HG02852 (cell line): Measurements from ENCODE around the gene ATL2.
"Not testable (repeated sequence)": the region's sequence is repeated elsewhere in the genome, so short reads cannot be mapped to it uniquely, and the experiment has no call there.

Source experiments
- ATAC-seq: cut with Tn5 transposase; IDR thresholded peaks from one replicate; pipeline ENCODE4 v1.9.1; 2021; ENCODE audit warnings: mild to moderate bottlenecking, moderate library complexity; ENCODE audit not compliant: unreplicated experiment

ATL2 gene

DNA sequence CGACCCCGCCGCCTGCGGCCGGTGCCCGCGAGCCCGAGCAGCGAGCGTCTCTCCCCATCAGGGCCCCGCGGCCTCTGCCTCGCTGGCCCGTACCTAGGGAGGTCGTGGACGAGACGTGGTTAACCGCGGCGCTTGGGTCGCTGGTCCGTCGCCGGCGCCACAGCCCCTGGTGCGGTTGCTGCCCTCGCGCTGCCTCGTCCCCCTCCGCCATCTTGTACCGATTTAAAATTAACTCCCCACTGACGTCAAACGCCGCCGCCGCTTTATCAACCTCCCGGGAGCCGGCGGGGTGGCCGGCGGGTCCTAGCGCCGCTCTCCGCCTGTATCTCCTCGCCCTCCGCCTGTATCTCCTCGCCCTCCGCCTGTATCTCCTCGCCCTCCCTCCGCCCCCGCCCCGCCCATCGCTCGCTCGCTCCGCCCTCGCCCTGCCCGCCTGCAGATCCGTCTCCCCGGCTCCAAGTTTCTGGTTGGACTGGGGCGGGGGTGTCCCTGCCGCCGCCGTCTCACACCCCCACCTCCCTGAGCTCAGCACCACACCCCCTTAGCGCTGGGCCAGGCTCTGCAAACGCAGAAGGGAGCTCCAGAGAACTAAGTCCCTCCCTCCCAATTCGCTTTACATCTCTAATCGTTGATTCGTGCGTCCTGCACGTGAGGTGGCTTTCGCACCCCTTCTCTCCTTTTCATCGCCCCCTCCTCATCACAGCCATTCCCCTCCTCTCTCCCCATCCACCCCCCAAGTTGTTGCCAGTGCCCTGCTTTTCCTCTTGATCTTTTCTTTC is at the start of gene ATL2:
ATL2 (minus strand) TSS at position 224 of the 779 bp plus-strand sequence; CDS start at position 211, 13 bp downstream.
- ATAC-seq, result peak; percentile 84

DNA sequence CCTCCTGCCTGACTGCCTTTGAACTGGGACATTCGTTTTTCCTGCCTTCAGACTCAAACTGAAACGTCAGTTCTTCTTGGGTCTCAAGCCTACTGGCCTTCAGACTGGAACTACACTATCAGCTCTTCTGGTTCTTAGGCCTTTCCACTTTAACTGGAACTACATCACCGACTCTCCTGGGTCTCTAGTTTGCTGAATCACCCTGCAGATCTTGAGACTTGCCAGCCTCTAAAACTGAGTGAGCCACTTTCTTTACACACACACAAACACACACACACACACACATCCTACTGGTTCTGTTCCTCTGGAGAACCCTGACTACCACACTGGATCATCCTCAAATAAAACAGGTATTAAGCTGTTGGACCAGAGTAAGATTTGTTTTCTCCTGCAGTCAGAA is 46.7 kb upstream of the ATL2 start:
- ATAC-seq, result no peak

DNA sequence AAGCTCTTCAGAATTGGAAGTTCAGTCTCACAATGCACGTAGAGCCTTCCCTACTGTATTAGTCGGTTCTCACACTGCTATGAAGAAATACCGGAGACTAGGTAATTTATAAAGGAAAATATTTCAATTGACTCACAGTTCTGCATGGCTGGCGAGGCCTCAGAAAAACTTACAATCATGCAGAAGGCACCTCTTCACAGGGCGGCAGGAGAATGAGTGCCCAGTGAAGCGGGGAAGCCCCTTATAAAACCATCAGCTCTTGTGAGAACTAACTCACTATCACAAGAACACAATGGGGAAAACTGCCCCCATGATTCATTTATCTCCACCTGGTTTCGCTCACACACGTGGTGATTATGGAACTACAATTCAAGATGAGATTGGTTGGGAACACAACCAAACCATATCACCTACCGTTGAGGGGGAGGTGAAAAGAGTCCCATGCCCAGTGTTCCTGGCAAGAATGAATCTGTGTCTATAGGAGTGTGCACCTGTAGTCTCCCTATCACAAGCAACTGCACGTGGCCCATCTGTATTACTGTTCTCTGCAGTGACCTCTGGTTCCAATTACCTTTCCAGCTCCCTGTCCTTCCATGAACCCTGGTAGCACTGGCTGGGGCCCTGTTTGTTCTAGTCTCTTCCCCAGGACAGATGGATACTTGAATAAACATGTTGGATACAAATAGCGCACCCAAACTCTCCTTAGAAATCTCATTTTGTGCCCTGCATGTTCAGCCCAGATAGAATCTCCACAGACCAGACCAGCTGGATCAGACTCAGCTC is 44.4 kb upstream of the ATL2 start:
- no peak for ATAC-seq

DNA sequence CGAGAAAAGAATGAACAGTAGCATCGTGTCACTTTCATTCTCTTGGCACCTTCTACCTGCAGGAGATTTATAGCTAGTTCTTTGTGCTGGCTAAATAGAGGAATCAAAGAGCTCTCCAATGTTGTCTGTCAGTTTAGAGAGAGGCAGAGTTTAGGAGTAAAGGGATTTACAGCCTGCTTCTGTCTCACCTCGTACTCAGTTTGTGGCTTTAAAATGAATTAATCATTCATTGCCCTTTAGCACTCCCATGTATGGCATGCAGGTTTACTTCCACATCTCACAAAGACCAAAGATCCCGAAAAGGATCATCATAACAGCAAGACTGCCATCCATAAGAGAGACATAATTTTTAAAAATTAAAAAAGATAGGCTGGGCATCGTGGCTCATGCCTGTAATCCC is 42.4 kb upstream of the ATL2 start:
- no peak for ATAC-seq

DNA sequence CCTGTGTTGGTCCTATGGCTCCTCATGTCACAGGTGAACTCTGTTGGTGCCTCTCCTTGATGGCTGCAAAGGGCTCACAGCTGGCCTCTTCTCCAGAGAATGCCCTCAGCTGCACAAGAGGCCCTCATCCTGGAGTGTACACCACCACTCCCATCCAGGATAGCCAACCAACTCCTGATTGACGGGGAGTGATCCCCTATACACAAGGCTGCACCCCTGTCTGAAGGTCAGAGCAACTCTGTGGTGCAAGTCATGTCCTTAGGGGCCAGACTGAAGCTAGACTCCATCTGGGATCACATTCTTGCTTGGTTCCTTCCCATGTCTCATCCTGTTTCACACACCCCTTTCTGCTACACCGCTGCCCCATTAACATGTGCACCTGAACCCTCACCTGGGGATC is 41.7 kb upstream of the ATL2 start:
- no peak for ATAC-seq

DNA sequence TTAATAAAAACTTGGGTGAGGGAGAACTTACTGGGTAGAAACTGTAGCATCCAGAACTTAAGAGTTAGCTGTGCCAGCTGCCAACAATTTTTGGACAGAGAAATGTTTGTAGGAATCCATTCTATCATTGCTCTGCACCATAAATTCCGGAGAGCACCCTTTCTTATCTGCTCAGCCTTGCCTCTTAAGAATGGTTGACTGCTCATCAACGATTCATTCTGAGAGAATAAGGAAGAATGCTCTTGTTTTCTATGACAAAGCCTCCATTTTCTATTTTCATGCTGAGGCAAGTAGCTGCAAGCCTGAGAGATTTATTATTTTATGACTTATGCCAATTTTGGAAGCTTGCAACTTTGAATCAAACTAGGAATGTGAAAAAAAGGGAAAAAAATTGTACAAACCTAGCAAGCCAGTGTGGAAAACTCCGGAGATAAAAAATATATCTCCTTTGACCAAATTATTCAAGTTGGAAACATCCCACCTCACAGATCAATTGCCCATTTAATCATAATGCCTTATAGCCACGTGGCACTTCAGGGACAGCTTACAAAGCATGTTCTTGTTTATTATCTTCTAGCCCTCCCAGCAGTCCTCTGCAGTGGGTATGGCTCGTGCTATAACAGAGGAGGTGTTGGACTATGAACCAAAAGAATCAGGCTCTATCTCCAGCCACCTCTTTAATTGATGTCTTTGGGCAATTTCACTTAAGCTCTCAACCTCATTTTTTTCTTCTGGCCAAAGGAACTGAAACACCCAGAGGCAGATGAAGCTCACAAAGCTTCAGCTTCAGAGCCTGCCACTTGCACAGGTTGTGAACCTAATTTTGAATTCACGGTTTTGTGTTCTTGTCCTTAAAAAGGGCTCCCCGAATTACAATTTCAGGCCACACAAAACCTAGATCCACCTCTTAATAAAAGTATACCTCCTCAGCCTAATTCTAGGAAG is 40.9 kb upstream of the ATL2 start:
- ATAC-seq, result no peak

DNA sequence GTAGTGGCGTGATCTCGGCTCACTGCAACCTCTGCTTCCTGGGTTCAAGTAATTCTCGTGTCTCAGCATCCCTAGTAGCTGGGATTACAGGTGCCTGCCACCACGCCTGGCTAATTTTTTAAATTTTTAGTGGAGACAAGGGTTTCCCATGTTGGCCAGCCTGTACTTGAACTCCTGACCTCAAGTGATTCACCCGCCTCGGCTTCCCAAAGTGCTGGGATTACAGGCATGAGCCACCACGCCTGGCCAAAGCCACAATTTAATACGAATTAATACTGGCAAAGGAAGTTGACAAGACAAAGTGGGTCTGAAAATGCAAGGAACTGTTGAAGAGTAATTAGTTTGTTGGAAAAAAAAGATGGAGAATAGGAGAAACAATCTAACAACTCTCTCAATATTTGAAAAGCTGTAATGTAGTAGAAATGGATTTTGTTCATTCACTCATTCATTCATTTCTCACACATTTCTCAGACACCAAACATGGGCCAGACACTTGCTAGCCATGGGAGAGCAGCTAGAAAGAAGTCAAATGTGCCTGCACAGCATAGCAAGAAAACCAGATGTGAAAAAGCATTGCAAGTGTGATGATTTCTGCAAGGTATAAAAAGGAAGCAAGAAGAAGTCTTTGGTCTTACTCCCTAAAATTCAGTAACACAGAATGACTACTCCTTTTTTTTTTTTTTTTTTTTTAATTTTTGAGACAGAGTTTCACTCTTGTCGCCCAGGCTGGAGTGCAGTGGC is 39.4 kb upstream of the ATL2 start:
- ATAC-seq, result no peak

DNA sequence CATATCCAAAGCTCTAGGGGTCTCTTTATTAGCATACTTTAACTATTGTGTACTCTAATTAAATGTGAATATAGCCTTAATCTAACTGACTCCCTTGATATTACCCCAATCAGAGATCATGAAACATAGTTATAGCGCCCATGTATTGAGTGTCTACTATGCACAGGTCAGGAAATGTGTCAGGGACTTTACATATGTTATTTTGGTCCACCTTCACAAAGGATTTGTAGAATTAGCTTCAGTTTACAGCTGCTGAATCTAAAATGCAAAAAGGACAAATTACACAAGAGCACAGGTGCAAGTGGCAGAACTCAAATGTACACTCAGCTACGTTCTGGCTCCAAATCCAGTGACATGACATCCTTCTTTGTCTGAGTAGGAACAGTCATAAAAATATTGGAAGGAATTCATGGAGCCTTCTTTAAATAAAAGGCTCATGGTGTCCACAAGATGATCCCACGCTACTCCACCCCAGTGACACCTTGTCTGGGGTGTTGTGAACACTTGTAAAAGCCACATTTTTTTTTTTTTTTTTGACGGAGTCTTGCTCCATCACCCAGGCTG is 38.7 kb upstream of the ATL2 start:
- no peak for ATAC-seq

DNA sequence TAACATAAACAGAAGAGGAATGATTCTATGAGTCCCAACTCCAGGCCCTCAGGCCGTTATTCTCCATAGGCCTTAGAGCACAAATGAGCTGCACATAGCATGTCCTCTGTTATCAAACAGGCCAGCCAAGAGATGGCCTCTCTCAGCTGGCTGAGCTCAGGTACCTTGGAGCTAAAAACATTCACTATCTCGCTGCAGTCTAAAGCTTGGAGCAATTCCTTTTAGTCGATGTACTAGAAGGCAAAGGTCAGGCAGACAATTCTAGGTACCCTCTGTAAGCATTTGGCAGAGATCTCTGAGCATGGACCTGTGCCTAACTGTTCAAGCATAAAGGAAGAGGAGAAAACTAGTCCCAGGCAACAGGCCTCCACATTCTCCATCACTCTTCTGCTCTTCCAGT is 38.0 kb upstream of the ATL2 start:
- no peak for ATAC-seq

DNA sequence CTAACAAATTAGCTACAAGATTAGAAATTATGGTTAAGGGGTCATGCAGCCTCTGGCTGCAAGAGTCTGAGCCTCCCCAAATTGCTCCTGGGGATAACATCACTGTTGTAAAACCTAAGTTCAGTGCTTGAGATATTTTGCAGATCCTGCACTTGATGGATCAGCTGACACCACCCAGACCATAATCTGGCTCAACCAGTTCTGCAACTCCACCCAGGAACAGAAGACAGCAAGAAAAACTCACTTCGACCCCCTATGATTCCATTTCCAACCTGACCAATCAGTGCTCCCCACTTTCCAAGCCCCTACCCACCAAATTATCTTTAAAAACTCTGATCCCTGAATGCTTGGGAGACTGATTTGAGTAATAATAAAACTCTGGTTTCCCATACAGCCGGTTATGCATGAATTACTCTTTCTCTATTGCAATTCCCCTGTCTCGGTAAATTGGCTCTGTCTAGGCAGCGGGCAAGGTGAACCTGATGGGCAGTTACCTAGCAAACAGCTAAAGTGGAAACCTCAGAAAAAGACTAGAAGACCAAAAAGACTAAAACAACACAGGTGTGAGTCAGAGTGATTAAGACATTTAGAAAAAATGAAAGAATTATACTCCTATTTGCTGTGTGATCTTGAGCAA is 35.3 kb upstream of the ATL2 start:
- ATAC-seq, result not testable (repeated sequence)

DNA sequence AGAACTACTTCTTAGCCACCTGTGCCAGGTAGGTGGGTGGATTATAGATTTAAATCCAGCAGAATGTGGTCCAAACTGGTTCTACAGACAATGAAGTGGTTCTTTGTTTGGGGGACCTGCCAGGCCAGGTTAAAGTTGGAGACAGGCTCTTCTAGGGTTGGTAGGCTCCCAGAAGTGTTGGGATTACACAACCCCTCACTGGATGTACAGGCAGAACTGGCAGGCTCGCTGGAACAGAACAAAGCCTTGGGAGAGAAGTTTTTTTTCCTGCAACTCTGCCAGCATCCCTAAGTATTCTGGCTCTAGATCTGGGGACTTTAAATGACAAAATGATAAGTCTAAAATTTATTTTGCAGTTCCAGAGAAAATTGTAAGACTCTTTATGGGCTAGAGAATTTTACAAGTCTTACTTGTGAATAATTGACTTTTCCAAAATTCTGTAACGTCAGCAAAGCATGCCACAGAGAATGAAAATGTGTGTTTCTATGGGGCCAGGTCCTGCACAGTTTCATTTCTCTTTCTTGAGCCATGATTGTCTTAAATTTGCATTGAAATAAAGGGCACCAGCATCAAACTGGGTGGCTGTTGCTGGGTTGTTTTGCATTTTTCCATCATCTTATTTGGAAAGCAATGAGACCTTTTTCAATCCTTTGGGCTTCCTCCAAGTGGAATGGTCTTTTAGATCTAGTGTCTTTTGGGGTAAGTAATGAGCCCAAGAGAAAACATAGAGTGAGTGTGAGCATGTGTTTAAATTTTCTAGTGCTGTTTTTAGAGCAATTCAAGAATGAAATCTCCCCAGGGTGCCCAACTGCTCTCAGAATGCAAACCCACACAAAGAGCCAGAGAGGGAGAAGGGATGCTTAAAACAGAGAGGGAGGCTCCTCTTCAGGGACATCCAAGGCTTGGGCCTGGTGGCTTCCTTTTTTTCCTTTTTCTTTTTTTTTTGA is 32.4 kb upstream of the ATL2 start:
- peak; percentile 56 for ATAC-seq

DNA sequence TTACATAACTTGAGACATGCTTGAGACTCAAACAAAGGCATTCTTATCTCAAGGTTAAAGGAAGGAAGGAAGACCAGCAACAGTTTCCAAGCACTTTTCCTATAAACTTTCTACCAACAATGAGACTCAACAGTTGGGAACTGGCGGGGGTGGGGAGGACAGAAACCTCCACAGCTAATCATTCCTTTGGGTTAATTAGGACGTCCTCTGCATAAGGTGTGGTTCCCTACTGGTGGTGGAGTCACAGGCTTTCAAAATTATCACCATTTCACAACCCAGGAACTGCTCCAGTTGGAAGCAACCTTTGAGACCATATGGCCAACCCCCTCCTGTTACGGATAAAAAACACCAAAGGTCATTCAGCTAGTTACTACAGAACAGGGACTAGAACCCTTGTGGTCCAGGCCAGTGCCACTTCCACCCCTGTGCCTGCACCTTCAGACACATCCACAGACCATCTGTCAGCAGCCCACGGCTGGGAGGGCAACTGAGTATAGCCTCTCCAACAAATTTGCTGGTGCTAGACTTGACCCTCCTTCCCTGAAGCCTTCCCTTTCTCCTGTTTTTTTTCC is 30.1 kb upstream of the ATL2 start:
- ATAC-seq, result no peak

DNA sequence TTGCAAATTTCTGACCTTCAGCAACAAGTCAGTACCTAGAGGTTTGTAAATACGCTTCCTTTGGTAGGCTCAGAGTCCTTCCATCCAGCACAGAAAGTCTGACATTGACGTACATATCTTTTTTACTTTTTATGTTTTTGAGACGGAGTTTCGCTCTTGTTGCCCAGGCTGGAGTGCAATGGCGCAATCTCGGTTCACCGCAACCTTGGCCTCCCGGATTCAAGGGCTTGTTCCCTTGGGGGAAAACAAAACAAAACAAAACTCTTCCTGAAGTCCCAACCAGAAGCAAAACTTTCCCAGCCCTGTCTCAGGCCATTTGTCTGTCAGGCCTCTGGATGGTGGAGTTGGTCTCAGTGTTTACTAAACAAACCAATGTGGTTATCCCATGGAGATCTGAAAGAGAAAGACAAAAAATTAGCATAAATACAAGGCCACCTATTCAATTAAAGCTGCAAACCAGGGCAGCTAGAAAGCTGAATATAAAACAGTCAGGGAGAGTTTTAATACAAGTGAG is 29.6 kb upstream of the ATL2 start:
- ATAC-seq, result no peak

DNA sequence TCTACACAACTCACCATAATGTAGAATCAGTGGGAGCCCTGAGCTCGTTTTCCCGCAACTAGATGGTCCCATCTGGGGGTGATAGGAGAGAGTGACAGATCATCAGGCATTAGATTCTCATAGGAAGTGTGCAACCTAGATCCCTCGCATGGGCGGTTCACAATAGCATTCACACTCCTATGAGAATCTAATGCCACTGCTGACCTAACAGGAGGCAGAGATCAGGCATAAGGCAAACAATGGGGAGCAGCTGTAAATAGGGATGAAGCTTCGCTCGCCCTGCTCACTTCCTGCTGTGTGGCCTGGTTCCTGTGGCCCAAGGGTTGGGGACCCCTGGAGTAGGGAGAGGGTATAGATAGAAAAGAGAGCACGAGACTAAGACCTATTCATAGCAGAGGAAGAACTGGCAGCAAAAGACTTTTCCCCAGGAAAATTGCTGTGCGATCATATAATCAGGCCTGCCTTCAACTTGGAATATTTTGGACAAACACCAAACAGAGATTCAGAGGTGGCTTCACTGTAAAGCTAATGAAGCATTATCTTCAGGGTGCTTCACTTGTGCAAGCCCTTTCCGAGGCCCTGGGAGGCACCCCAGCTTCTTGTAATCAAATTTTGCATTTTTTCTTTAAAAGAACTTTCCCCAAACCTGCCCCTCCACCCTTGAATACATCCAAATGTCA is 29.0 kb upstream of the ATL2 start:
- no peak for ATAC-seq

DNA sequence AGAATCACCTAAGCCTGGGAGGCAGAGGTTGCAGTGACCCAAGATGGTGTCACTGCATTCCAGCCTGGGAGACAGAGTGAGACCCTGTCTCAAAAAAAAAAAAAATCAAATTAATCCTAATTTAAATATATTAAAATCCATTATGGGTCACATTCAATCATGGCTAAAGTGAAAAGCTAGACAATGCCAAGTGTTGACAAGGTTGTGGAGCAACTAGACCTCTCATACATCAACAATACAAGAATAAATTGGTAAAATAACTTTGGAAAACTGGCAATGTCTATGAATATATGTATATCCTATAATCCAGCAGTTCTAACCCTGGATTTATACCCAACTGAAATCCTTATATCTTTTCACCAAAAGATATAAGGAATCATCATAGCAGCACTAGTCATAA is 23.4 kb upstream of the ATL2 start:
- no peak for ATAC-seq

DNA sequence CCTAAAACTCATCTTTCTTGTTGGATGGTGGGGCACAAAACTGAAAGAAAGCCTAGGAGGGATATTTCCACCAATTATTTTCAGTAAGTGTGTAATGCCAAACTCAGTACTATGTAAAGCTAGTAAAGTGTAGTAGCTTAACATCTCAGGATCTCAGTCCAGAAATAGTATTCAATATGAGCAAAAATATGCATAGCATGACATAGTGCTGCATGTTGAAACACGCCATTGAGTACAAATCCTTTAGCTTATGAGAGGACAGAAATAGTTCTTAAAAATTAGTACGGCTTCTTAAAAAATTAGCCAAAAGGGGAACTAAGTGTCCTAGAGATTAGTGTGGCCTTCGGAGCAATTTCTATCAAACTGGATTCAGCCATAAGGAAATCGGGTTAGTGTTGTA is 21.7 kb upstream of the ATL2 start:
- no peak for ATAC-seq

DNA sequence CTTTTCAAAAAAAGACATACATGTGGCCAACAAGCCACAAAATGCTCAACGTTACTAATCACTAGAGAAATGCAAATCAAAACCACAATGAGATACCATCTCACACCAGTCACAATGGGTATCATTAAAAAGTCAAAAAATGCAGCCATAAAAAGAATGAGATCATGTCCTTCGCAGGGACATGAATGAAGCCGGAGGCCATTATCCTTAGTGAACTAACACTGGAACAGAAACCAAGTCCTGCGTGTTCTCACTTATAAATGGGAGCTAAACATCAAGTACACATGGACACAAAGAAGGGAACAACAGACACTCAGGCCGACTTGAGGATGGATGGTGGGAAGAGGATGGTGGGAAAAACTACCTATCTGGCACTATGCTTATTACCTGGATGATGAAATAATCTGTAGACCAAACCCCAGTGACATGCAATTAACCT is 17.8 kb upstream of the ATL2 start:
- no peak for ATAC-seq
